HT1080 (cell line): ENCODE data around the gene ARHGAP30. TPM values are rescaled to one million over a fixed set of nuclear protein-coding genes. Genes with fewer than 3 reads are reported as not detected.
A peak's percentile ranks its signal among the peaks of the same experiment; 100 is the strongest.

Experiments
- DNase-seq: peaks from one replicate; pipeline ENCODE4 v3.0.0-alpha.2; 2015; ENCODE audit warnings: low read depth
- total RNA-seq: library from RNA; depleted of rRNA; stranded (reverse); fragments of >200 nt; shearing (Covaris generic); gene quantifications from 2 replicates; pipeline ENCODE4 v1.2.3, GENCODE V29; 2014

The ARHGAP30 gene
- total RNA-seq, 1 experiment from 2014 or later: 6.0 TPM

DNA sequence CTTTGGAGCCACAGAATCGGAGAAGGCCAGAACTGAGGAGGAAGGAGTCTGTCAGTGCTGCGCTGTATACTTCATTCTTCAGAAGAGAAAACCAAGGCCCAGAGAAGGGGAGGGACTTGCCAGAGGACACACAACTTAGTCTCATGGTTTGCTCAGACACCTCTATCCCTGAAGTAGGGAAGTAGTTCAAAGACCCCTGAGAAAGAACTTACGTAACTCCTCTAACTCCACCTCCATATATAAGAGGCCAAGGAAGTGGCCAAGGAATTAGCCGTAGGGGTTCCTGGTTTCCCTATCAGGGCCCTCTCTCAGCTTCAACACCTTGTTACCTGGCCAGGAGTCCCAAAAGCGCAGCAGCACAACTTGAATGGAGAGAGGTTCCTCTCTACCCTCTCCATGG lies 20.2 kb upstream of the ARHGAP30 start:
- DNase-seq: no peak

DNA sequence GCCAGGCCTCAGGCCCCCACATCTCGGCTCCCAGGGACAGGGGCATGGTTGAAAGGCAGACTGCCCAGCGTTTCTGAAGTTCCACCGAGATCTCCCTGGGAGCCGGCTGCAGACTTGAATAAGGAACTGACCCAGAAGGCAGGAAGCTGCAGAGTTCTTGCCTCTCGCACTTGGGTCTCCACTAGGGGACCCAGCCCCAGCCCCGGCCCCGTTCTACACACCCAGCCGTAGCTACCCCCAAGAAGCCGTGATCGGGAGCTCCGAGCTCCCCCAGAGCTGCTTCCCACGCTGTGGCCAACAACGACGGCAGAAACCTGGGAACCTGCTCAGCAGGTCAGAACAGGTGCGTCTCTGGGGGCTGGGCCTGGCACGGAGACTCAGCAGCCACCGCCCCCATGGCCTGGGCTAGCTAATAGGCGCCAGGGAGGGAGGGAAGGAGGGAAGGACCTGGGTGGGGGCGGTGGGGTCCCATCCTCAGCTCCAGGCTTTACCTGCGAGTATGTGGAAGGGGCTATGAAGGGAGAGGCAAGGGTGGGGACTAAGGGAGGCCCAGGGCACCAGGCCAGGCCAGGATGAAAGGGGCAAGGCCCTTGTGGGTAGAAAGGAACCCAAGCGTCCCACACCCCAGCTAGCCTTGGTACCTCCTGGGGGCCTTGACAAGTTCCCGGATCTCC lies 19.7 kb upstream of the ARHGAP30 start, which contains the start of gene NECTIN4:
TSS of gene NECTIN4 (minus strand) at position 308 of the 674 bp plus-strand sequence. CDS start at position 46, 262 bp downstream.
- DNase-seq: no peak

DNA sequence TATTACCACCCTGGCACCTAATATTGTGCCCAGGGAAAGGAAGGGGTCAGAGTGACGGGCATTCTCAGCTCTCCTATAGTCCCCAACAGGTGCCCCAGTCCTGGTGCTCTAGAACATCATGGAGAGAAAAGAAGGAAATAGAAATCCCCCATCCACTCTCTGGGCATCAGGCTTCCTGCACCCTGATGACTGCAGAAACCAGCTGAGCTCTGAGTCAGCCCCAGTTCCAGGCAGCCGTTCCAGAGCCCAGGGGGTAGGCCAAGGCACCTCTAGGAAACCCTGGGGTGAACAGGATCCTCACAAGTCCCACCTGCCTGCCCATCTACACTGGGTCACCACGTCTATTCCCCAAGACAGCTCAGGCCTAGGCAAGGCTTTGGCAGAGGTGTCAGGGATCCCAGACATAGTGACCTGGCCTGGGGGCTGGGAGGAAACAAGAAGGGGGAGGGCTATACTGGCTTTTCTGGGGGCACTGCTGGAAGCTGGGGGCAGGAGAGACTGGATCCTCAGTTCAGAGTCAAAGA lies 19.0 kb upstream of the ARHGAP30 start:
- DNase-seq: peak; percentile 70

DNA sequence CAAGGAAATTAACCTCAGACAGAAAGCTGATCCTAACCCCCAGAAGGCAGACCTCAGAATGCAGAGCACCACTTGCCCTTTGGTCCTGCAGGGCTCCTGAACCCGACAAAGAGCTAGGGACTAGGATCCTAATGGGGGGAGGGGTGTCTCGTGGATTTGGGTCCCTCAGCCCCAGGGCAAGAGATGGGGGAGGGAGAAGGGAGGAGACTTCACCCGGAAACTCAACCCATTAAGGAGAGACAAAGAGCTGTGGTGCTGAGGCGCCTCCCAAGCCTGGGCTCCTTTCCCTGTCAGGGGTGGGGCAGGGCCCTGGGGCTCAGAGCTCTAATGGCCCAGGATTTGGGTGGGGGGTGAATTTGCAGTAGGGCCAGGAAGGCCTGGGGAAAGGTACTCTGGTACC lies 16.8 kb upstream of the ARHGAP30 start:
- DNase-seq: no peak

DNA sequence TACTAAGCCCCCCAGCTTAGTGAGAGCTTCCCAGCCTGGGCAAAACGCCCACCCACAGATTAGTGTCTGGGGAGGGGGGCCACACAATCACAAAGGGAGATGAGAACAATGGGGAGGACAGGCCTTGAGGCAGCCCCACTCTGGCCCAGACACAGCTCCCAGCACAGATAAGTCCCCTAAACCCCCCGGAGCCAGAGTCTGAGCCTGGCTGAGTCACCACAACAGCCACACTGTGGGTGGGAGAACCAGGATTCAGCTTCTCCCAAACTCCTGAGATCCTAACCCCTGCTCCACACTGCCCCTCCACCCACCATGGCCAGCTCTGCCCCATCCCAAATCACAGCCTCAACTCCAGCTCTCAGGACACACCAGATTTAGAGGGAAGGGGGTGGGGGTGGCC lies 15.5 kb upstream of the ARHGAP30 start:
- no peak for DNase-seq

DNA sequence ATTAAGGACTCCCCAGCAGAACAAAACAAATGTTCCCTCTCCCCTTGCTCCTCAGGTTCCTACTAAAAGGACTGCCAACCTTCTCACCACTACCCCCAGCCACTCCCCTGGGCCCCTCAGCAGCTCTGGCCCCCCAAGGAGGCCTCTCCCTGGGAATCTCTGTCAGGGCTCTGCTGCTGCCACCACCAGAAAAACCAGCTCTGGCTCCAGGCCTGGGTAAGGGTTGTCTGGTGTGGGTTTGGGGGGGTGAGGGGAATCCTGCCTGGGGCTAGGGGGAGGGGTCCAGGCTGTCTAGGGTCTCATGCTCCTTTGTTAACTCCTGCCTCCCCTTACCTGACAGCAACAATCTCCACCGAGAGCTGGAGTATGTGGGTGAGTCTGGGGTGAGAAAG lies 14.9 kb upstream of the ARHGAP30 start:
- no peak for DNase-seq

DNA sequence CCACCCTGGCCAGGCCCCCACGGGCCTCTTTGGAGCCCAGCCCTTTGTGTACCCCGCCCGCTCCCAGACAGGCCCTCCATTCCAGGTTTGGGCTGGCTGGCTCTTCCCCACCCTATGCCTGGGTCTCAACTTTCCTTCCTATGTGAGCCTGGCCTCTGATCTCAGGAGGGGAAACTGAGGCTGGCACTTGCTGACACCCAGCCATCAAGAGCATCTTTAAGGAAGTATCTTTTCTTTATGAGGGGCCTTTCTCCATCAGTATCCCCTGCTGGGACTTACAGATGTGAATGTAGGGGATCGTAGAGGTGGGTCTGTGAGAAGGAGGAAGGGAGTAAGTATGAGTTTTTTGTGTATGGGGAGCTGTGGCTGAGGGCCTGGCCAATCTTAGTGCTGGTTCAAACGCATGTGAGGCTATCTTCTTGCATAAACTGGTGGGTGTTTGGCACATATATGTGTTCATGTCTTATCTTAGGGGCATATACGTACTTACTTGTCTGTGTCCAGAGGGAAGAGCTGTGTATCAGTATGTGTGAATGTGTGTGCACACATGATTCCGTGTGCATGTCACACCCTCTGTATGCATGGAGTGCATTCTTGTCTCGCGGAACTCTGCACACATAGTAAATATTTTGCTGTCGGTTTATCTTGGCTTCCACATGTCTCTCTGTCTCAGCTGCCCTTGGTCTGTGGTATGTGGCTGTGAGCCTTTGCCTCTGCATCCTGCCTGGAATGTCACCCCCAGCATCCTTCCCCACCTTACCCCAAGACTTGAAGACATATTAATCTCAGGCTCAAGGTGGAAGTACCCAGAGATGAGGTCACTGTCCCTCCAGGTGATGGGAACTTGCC lies 14.3 kb upstream of the ARHGAP30 start:
- no peak for DNase-seq

DNA sequence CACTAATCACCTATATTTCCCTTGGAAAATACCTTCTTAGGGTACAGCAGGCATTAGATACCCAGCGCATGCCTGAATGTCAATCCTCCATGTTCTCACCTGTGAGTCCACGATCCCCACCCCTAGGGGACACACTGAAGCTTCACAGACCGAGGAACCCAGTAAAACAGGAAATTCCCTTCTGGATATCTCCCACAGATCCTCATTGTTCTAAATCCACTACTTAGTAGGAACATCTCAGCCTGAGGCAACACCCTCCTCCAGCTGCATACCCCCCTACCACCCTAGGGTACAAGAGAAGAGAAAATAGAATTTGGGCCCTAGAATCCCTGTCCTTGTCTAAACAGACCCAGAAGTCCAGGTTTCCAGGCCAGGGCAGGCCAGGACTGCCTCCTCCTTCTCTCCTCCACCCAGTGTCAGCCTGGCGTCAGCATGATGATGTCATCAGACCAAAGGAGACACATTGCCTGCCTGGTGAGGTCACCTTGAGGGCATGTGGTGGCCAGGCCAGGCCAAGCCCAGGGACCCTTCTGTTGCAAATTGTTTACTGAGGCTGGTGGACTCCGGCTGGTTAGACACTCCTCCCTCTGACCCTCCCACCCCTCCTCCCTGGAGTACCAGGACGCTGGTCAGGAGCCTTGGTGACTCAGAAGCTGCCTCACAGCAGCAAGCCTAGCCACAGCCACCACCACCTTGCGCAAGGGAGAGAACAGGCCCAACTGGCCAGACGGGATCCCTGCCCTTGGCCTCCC lies 13.5 kb upstream of the ARHGAP30 start:
- DNase-seq: peak; percentile 93

DNA sequence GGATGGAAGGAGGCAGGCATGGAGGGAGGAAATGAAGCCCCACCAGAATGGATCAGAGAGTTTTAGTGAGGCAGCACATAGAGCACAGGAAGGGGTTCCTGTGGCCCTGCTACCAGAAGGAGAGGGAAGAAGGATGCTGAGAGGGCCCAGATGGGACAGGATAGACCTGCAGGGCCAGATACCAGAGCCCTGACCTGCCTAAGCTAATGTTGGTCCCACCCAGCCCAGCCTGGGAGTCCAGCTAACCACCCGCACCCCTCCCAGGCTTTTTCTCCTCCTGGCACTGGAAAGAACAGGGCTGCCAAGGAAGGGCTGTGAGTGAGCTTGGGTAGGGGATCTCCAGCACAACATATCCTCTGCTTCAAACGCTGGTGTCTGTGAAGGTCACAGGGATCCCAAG lies 12.8 kb upstream of the ARHGAP30 start:
- no peak for DNase-seq

DNA sequence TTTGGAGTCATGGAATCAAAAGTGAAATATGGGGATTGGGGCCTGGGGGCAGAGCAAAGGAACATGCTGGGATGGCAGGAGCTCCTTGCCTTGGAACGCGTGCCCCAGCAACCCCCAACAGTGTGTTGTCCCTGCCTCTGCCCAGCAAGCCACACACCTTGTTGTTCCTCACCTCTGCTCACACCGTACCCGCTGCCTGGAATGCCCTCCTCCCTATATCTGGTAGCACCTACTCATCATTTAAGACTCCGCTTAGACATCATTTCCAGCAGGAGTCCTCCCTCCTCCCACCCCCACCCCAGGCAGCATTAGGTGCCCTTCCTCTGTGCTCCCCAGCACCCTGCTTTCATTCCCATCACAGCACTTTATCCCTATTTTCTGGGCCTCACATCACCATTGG lies 11.8 kb upstream of the ARHGAP30 start:
- no peak for DNase-seq

DNA sequence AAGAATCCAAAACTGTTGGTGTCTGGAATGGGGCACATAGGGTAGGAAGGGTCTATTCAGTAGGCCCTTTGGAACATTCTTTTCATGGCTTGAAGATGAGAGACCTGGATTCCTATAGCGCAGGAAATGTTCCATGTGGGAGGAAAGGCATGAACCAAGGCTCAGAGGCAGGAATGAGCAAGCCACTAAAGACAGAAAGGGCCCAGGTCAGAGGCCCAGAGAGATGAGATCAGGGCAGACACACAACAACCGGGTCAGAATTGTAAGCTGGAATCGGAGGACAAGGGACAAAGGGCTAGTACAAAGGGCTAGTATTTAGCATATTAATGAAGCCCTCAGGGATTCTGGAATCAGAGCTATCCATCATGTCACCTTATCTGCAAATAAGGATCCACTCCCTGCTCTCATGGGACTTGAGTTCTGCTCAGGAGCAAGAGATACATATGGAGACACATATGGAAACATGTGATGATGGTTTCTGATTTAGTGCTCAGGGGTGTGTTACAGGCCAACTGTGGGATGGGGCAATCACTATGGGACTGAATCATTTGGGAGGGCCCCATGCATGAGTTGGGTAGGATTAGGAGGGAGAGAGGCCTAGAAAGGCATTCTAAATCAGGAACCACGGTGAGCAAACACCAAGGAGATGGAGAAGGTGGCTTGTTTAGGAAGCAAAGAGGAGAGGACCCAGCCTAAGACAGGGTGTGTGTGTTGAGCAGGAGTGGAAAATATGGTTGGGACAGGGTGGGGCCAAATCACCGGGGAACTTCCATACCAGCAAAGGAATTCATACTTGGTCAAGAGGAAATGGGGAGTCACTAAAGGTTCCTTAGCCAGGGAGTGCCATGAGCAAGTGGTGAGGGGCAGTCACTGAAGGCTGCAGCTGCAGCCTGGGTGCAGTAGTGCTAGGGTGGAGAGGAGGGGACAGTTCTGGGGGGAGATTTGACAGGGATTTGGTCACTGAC lies 11.0 kb upstream of the ARHGAP30 start:
- DNase-seq: no peak

DNA sequence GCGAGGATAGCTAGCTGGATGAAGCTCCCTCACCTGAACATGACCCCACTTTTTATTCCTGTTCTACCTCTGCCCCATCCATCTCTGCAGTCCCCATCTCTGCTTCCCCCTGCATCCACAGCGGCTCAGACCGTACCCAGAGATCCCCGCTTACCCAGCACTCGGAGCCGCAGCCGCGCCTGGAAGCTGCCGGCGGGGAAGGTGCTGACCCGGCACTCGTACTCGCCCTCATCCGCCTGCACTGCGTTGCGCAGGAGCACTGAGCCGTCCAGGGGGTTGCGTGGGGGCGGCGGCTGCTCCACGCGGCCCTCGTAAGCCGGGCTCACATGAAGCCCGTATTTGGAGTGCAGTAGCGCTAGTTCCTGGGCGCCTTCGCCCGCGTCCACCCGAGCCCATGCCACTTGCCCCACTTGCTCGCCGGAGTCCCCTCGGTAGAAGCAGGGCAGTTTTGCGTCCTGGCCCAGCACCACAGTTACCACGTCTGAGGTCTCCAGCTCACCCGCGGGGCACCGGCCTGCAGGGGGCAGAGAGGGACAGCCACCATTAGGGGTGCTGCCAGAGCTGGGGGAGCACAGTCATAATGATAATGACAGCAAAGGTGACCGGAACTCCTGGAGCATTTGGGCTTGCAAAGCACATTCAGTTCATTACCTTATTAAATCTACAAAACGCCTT lies 9.9 kb upstream of the ARHGAP30 start:
- no peak for DNase-seq

DNA sequence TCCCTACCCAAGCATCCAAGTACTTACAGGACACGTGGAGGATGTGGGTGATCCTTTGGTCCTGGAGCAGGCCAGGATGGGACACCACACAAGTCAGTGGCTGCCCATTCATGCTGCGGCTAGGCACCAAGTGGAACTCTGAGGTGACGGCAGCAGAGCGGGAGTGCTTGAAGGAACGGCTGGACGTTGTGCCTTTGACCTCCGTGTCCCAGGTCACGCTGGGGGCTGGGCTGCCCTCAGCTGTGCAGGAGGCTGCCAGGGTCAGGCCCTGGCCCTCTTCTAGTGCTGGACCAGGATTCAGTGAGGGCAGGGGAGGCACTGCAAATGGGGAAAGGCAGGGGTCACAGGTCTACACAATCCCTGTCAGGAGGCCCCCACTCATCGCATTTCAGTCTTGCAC lies 7.7 kb upstream of the ARHGAP30 start:
- no peak for DNase-seq

DNA sequence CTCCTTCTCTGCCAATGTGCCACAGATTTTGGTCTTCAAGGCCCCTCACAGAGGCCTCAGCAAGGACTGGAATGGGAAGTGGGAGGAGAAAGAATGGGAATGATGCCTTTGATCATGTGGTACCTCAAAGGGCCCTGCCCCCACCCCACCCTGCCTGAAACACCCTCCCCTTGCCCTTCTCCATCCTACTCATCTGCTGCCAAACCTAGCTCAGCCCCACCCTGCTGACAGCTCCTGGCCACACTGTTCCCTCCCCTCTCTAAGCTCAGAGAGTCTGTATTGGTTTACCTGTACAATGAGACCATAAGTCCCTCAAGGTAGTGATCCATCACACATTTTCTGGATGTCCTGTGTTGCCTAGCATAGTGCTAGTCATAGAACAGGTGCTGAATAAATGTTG lies 6.7 kb upstream of the ARHGAP30 start:
- DNase-seq: no peak

DNA sequence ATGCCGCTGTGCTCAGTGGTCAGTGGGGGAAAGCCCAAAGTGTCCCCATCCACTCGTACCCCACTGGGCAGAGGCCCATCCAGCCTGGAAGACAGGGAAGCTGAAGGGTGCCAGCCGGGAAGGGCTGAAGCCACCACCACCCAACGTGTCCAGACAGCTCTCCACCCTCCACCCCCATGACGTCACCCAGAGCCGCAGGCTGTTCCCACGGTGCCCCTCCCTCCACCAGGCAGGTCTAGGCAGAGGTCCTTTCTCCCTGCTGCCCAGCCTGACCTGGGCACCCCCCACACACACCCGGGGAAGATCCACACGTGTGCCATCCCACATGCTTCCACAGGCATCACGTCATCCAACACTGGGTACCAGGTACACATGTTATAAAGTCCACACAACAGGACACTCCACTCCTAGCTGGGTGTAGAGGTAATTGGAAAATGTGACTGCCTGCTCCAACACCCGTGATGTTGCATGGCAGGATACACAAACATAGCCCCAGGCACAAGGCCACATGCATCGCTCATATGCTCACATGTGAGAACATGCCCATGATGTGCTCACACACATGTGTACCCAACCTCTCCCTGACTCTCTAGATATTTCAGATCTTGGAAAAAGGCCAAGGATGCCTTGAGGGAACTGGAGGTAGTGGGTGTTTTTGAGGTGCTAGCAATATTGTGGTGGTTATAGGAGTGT lies 5.1 kb upstream of the ARHGAP30 start:
- DNase-seq: no peak

DNA sequence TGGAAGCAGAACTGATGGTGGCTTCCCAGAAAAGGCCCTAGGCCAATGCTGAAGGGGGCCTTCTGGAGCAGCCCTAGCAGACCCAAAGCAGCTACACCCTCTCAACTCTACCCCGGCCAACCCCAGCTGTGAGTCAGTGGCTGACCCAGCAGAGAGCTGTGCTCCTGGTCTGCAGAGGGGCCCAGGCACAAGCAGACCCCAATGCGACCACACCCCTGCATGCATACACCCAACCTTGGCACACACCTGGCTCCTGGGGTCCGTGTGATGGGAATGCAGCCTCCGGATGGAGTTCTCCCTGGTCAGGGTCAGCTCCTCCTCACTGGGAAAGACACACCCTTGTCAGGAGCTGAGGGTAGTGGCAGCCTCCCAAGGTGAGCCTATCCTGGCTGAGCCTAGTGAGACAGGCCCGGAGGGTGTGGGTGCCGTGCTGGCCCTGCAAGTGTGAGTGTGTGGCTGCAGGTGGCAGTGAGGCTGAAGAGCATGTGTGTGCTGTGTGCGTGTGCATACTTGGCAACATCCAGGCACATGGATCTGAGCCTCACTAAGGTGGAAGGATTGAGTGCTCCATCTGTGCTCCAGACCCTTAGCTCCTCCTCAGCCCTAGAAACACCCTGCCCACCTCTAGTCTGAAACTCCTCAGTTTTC lies 3.9 kb upstream of the ARHGAP30 start:
- DNase-seq: no peak

DNA sequence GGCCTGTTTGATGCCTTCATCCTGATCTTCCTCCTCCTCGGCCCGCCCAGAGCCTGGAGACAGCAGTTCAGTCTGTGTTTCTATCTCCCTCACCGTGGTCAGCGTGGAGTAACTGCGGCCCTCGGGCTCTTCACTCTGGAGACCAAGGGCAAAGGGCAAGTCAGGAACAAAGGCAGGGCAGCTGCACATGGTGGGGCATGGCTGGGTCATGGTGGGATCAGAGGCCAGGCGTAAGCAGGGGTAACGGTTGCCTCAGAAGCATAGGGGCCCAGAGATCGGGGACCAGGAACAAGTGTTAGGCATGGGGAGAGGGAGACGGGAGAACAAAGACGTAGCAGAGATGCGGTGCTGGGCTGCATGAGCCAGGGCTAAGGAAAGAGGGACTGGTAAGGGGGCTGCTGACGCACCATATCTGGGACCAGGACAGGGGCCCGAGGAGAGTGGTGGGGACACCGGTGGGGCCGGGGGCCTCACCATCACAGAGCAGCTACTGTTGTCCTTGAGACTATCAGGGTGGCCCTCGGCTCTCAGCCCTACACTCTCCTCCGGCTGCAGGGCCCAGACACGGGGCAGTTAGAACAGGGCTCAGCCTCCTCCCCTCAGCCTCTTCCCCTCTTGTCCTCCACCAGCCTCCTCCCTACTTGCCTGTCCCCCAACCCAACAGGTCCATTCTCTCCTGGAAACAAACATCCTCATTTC lies 3.2 kb upstream of the ARHGAP30 start:
- no peak for DNase-seq

DNA sequence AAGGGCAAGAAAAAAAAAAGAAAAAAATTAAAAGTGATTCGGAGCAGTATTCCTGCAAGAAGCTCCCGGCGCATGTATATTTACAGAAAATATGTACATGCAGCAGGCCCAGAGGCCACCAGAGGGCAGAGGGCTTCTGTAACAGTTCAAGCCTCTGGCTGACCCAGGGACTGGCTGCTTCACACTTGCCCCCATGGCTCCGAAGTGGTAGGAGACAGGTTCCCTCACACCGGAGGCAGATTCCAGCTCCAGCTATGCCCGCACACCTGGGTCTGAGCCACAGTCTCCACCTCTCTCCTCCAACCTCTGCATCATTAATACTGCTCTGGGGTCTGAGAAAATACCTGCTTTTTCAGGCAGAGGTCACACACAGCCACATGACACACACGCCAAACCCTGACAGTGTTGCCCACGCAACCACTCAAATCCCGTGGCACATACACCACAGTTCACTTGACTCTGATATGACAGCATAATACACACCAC lies 2.2 kb upstream of the ARHGAP30 start:
- DNase-seq: peak; percentile 41
